OCI-LY3 (cell line): ENCODE measurements around the gene SRPX2.

ENCODE experiments used
- H2AFZ ChIP-seq: fragments of 200-600, 300-600 bp; shearing (Covaris generic); 2 replicates; pipeline ENCODE4 v1.6.0; 2014; ENCODE audit warnings: antibody characterized with exemption, low read depth, low read length
- H3K27ac ChIP-seq: fragments of 200-600, 300-600 bp; sonication (generic); 2 replicates; pipeline ENCODE4 v1.5.1; 2014; ENCODE audit warnings: mild to moderate bottlenecking, low read length, moderate library complexity, mixed read lengths
- H3K27me3 ChIP-seq: fragments of 200-600, 300-600 bp; sonication (generic); 2 replicates; pipeline ENCODE4 v1.6.1; 2014; ENCODE audit warnings: low read depth, low read length, mixed read lengths
- H3K36me3 ChIP-seq: fragments of 200-600, 300-600 bp; sonication (generic); replicated peaks from 2 replicates; pipeline ENCODE3; 2014; ENCODE audit warnings: low read depth, low read length, mixed read lengths
- H3K4me1 ChIP-seq: fragments of 300-600, 200-600 bp; sonication (generic); 2 replicates; pipeline ENCODE4 v1.6.1; 2014; ENCODE audit warnings: low read length, mixed read lengths
- H3K4me2 ChIP-seq: fragments of 200-600, 300-600 bp; sonication (generic); 2 replicates; pipeline ENCODE4 v1.6.1; 2014; ENCODE audit warnings: low read length, mixed read lengths
- H3K4me3 ChIP-seq: fragments of 300-600, 200-600 bp; sonication (generic); 2 replicates; pipeline ENCODE4 v1.5.1; 2014; ENCODE audit warnings: antibody characterized with exemption, mild to moderate bottlenecking, low read length, moderate library complexity
- H3K79me2 ChIP-seq: fragments of 300-600, 200-600 bp; shearing (Covaris generic); 2 replicates; pipeline ENCODE4 v1.6.1; 2014; ENCODE audit warnings: mild to moderate bottlenecking, low read length, mixed read lengths
- H3K9ac ChIP-seq: fragments of 300-600, 200-600 bp; shearing (Covaris generic); 2 replicates; pipeline ENCODE4 v1.6.0; 2014; ENCODE audit warnings: mild to moderate bottlenecking, low read length, moderate library complexity
- H3K9me3 ChIP-seq: fragments of 200-600, 300-600 bp; shearing (Covaris generic); 2 replicates; pipeline ENCODE4 v1.6.1; 2014; ENCODE audit warnings: low read length, mixed read lengths; ENCODE audit not compliant: insufficient read depth
- H4K20me1 ChIP-seq: fragments of 200-600, 300-600 bp; sonication (generic); 2 replicates; pipeline ENCODE4 v1.6.1; 2016; ENCODE audit warnings: low read length, mixed read lengths; ENCODE audit not compliant: insufficient read depth
- EZH2phosphoT487 ChIP-seq: fragments of 200-600 bp; shearing (Covaris generic); IDR thresholded peaks from 2 replicates; pipeline ENCODE4 v1.6.1; 2018; ENCODE audit warnings: antibody characterized with exemption, mixed run types, low read depth
- TF ChIP-seq, protein P1 (sequence below): fragments of 200-600, 300-600 bp; sonication (generic); IDR thresholded peaks from 2 replicates; pipeline ENCODE4 v1.5.1; 2014; ENCODE audit warnings: antibody characterized with exemption, low read length, low read depth

Gene SRPX2

DNA sequence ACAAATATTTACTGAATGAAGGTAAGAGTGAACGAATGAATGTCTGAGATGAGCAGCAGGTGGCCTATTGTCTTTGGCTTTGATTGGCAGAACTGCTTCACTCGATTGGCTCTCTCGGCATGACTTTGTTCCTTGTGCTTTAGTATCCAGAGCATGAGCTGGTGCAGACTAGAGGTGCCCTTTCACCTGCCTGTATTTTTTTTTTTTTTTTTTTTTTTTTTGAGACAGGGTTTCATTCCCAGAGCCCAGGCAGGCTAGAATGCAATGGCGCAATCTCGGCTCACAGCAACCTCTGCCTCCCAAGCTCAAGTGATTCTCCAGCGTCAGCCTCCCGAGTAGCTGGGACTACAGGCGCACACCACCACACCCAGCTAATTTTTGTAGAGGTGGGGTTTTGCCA, 38.9 kb downstream of the SRPX2 start:
- TF ChIP-seq EZH2phosphoT487 = no peak
- TF ChIP-seq, protein P1, sequence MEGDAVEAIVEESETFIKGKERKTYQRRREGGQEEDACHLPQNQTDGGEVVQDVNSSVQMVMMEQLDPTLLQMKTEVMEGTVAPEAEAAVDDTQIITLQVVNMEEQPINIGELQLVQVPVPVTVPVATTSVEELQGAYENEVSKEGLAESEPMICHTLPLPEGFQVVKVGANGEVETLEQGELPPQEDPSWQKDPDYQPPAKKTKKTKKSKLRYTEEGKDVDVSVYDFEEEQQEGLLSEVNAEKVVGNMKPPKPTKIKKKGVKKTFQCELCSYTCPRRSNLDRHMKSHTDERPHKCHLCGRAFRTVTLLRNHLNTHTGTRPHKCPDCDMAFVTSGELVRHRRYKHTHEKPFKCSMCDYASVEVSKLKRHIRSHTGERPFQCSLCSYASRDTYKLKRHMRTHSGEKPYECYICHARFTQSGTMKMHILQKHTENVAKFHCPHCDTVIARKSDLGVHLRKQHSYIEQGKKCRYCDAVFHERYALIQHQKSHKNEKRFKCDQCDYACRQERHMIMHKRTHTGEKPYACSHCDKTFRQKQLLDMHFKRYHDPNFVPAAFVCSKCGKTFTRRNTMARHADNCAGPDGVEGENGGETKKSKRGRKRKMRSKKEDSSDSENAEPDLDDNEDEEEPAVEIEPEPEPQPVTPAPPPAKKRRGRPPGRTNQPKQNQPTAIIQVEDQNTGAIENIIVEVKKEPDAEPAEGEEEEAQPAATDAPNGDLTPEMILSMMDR = no peak
- no peaks in the 10 kb centered on the region for H3K79me2 ChIP-seq
- no peak overlapping the region for H2AFZ ChIP-seq
- H4K20me1 ChIP-seq = no peaks in the 10 kb centered on the region
- no peak overlapping the region for H3K27ac ChIP-seq
- no peak overlapping the region for H3K4me3 ChIP-seq
- no peak overlapping the region for H3K4me2 ChIP-seq
- peaks cover 9% of the 10 kb centered on the region for H3K4me1 ChIP-seq
- peaks cover 16% of the 10 kb centered on the region for H3K27me3 ChIP-seq
- H3K36me3 ChIP-seq = no peaks in the 10 kb centered on the region
- H3K9me3 ChIP-seq = no peaks in the 10 kb centered on the region
- H3K9ac ChIP-seq = no peak overlapping the region

- Histone ChIP-seq H3K9me3 (no peaks in the 10 kb centered on the region), H4K20me1 (no peaks in the 10 kb centered on the region), H2AFZ (no peak overlapping the region), H3K4me2 (no peak overlapping the region), H3K4me1 (peaks cover 11% of the 10 kb centered on the region), H3K27me3 (peaks cover 9% of the 10 kb centered on the region; the same call in 1 of the 2 replicates), H3K27ac (no peak overlapping the region), H3K36me3 (no peaks in the 10 kb centered on the region), H3K9ac (no peak overlapping the region), H3K79me2 (no peaks in the 10 kb centered on the region), H3K4me3 (no peak overlapping the region)
- TF ChIP-seq, protein P1 = peak; percentile 96
- no peak for TF ChIP-seq EZH2phosphoT487
Observed at GRCh38 chrX:100685284-100685996, 41.4 kb downstream of the SRPX2 start.

GRCh38 chrX:100685997-100686305, 42.0 kb downstream of the SRPX2 start:
- no peak overlapping the region for H3K9ac ChIP-seq
- H3K36me3 ChIP-seq = no peaks in the 10 kb centered on the region
- no peaks in the 10 kb centered on the region for H3K79me2 ChIP-seq
- H4K20me1 ChIP-seq = no peaks in the 10 kb centered on the region
- no peak for TF ChIP-seq EZH2phosphoT487
- TF ChIP-seq, protein P1 = no peak
- H3K4me2 ChIP-seq = no peak overlapping the region
- peaks cover 11% of the 10 kb centered on the region for H3K4me1 ChIP-seq
- H3K4me3 ChIP-seq = no peak overlapping the region
- H3K27ac ChIP-seq = no peak overlapping the region
- peaks cover 8% of the 10 kb centered on the region; the same call in 1 of the 2 replicates for H3K27me3 ChIP-seq
- H2AFZ ChIP-seq = no peak overlapping the region
- no peaks in the 10 kb centered on the region for H3K9me3 ChIP-seq

DNA sequence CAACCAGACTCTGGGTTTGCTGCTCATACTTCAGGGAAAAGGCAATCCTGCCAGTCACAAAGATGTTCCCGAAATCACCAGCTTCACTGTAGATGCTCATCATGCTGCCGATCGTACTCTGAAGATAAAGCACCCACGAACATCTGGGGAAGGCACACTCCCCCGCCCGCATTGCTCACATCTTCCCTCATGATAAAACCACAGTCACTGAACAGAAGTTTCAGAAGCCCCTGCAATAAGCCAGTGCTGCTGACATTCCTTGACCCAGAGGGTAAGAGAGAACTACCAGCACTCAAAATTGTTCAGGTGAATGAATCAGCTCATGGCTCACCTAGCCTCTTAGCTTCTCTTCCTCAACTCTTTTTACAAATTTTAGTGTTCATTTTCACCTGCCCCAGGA, 43.1 kb downstream of the SRPX2 start:
- H3K27ac ChIP-seq = no peak overlapping the region
- no peak overlapping the region for H3K4me3 ChIP-seq
- TF ChIP-seq EZH2phosphoT487 = no peak
- TF ChIP-seq, protein P1 = no peak
- H3K9me3 ChIP-seq = no peaks in the 10 kb centered on the region
- no peaks in the 10 kb centered on the region for H3K36me3 ChIP-seq
- no peak overlapping the region for H3K9ac ChIP-seq
- no peak overlapping the region for H2AFZ ChIP-seq
- peaks cover 3% of the 10 kb centered on the region; the same call in 1 of the 2 replicates for H3K27me3 ChIP-seq
- peaks cover 11% of the 10 kb centered on the region for H3K4me1 ChIP-seq
- H3K79me2 ChIP-seq = no peaks in the 10 kb centered on the region
- H3K4me2 ChIP-seq = peak overlapping the region; percentile 9; the same call in 1 of the 2 replicates
- H4K20me1 ChIP-seq = no peaks in the 10 kb centered on the region
